Lower lobe of right lung (tissue), 2 donors: ENCODE data around the gene MYBPH. TPM values are rescaled to one million over a fixed set of nuclear protein-coding genes. Genes with fewer than 3 reads are reported as not detected.

Experiments used
- ATAC-seq, 2 donors: fragments of 200-7000 bp; cut with Tn5 transposase; one replicate each; pipeline ENCODE4 v1.9.1; 2020 to 2022; ENCODE audit warnings: mild to moderate bottlenecking in 2 of 2, moderate library complexity in 2 of 2
- DNase-seq: peaks from one replicate; pipeline ENCODE4 v3.0.0-alpha.2; 2020
- H3K27ac ChIP-seq: fragments of 200-600 bp; one replicate; pipeline ENCODE4 v1.8.0; 2022
- H3K27me3 ChIP-seq: fragments of 200-600 bp; one replicate; pipeline ENCODE4 v1.8.0; 2022; ENCODE audit warnings: low read depth
- H3K36me3 ChIP-seq: fragments of 200-600 bp; one replicate; pipeline ENCODE4 v1.8.0; 2022; ENCODE audit warnings: mild to moderate bottlenecking
- H3K4me1 ChIP-seq: fragments of 200-600 bp; one replicate; pipeline ENCODE4 v1.8.0; 2022
- H3K4me3 ChIP-seq: fragments of 200-600 bp; one replicate; pipeline ENCODE4 v1.8.0; 2022; ENCODE audit warnings: mild to moderate bottlenecking
- H3K9me3 ChIP-seq: fragments of 200-600 bp; one replicate; pipeline ENCODE4 v1.8.0; 2022
- CTCF ChIP-seq: fragments of 200-600 bp; IDR thresholded peaks from one replicate; pipeline ENCODE4 v1.8.0; 2022; ENCODE audit warnings: antibody characterized with exemption, mild to moderate bottlenecking
- intact Hi-C: fragments of 100-400 bp; cut with DNase I; formaldehyde crosslinking; loops from one replicate; pipeline ENCODE4 v1.11.0; 2022
- total RNA-seq: library from RNA; stranded (reverse); fragmentation: NEBNext Ultra II Directional; extraction: Animal tissue kit (Norgen Biotek cat#: 25700); gene quantifications from one replicate; pipeline ENCODE4 v1.2.1, GENCODE V29; 2021
- donor health status: DM: no; HTN: yes; CAD: no; lungs with severe emphysema.

MYBPH gene
- total RNA-seq, 1 donor from 2014 or later, result not detected

DNA sequence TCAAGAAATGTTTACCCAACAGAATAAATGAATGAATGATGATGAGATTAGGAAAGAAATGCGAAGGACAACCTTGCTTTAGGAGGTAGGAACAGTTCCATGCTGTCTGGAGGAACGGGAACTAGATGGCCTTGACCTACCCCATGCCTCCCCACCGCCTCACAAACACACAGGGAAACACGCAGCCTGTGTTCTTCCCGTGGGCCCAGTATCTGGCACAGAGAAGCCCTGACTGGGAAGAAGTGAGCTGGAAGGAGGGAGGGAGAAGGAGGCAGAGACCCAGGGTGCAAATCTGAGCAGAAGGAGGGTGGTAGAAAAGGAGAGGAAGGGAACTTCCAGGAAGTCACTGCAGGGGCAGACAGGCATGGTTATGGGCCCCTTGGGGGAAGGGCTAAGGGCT is 51.6 kb downstream of the MYBPH start:
- peaks cover 81% of the 10 kb centered on the region for H3K27me3 ChIP-seq
- no peak for TF ChIP-seq CTCF

DNA sequence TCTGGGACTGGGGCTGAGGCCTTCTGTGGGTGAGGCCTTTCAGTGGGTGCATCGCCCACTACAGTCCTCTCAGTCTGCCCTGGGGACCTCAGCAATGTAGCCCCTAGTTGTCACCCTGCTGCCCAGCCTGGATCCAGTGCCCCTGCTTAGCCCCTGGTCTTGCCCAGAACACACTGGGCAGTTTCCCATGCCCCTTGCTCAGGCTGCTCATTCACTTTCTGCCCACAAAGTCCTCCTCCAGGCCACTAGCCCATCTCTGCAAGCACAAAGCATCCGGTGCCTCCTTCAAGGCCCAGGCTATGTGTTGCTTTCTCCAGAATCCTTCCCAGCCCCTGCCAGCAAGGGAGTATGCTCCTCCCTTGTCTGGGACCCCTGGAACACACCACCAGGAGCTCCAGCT is 53.5 kb downstream of the MYBPH start:
- no peak for DNase-seq
- no peak for TF ChIP-seq CTCF
- H3K9me3 ChIP-seq, result no peaks in the 10 kb centered on the region
- peaks cover 83% of the 10 kb centered on the region for H3K27me3 ChIP-seq
- no peaks in the 10 kb centered on the region for H3K36me3 ChIP-seq
- no peak overlapping the region for H3K27ac ChIP-seq
- ATAC-seq, result no peak
- intact Hi-C loops, result no loop called here
- no peak overlapping the region for H3K4me3 ChIP-seq
- H3K4me1 ChIP-seq, result peaks cover 19% of the 10 kb centered on the region

More for the DNA sequence above, 51.6 kb downstream of the MYBPH start:
- no peak overlapping the region for H3K27ac ChIP-seq
- no peaks in the 10 kb centered on the region for H3K9me3 ChIP-seq
- peaks cover 38% of the 10 kb centered on the region for H3K4me1 ChIP-seq
- no peak overlapping the region for H3K4me3 ChIP-seq
- intact Hi-C loops, result no loop called here
- DNase-seq (no peak), ATAC-seq (no peak)
- H3K36me3 ChIP-seq, result no peaks in the 10 kb centered on the region

- intact Hi-C loops, result no loop called here
- Histone ChIP-seq H3K36me3 (no peaks in the 10 kb centered on the region), H3K27me3 (peaks cover 79% of the 10 kb centered on the region), H3K4me3 (no peak overlapping the region), H3K27ac (no peak overlapping the region), H3K4me1 (peaks cover 11% of the 10 kb centered on the region), H3K9me3 (no peaks in the 10 kb centered on the region)
- ATAC-seq, result no peak
- DNase-seq, result no peak
- no peak for TF ChIP-seq CTCF
These were observed 54.2 kb downstream of the MYBPH start for GRCh38 chr1:203121186-203122015.

DNA sequence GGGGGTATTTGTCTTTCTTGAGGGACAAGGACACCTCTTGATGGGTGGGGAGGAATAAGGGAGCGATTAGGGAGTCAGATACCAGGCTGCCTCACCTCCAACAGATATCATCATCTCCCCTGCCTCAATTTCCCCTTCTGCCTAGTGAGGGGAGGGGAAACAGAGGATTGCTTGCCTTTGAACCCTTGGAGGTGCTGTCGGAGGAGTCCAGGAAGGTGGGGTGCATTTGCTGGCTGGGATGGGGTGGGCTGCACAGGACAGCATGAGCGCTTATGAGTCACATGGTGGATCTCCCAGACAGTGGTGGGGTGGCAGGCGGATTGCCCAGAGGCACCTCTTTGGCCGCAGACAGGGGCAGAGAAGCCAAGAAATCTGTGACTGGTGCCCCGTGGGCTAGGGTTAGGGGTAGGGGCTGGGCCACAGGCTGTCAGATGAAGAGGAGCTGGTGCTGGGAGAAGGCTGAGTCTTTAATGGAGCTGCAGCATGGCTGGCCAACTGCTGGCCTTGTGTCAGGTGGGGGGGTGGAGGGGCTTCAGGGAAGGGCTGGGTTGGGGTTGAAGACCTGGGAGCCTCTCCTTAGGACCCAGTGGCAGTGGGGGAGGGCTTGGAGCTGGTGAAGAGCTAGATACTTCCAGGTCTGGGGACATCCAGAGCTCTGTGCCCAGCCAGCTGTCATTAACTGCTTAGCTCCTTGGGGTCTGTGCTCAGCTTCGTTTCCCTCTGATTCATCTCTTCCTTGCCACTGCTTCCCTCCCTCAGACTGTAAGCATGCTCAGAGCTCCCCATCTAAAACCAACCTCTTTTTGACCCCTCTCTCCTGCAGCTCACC is 55.1 kb downstream of the MYBPH start:
- no peaks in the 10 kb centered on the region for H3K36me3 ChIP-seq
- H3K27ac ChIP-seq, result no peak overlapping the region
- H3K4me1 ChIP-seq, result peaks cover 3% of the 10 kb centered on the region
- H3K27me3 ChIP-seq, result peaks cover 76% of the 10 kb centered on the region
- no peak overlapping the region for H3K4me3 ChIP-seq
- ATAC-seq (no peak), DNase-seq (no peak)
- no peaks in the 10 kb centered on the region for H3K9me3 ChIP-seq
- no peak for TF ChIP-seq CTCF
- intact Hi-C loops, result no loop called here

Other genes starting within 250 kb of the MYBPH start
- gene KLHL12, start 248.6 kb downstream of the MYBPH start, total RNA-seq, result 25.3 TPM
- 110 TPM for gene ADIPOR1, start 217.5 kb downstream of the MYBPH start, total RNA-seq
- gene CYB5R1, start 208.6 kb downstream of the MYBPH start, total RNA-seq, result 67.9 TPM
- gene TMEM183A, start 168.5 kb downstream of the MYBPH start, total RNA-seq, result 52.0 TPM
- gene PPFIA4, start 149.3 kb downstream of the MYBPH start, total RNA-seq, result 1.3 TPM
- gene MYOG, start 89.8 kb downstream of the MYBPH start, total RNA-seq, result not detected
- gene ADORA1, start 48.1 kb downstream of the MYBPH start, total RNA-seq, result 4.1 TPM
- 22.2 TPM for gene CHI3L1, start 10.9 kb upstream of the MYBPH start, total RNA-seq
- 225 TPM for gene CHIT1, start 53.8 kb upstream of the MYBPH start, total RNA-seq
- 96.7 TPM for gene BTG2, start 129.7 kb upstream of the MYBPH start, total RNA-seq
- 28.9 TPM for gene FMOD, start 175.3 kb upstream of the MYBPH start, total RNA-seq